OCI-LY3 (cell line): ENCODE measurements around the gene NCF4.

ENCODE experiments used
- EZH2phosphoT487 ChIP-seq: fragments of 200-600 bp; shearing (Covaris generic); IDR thresholded peaks from 2 replicates; pipeline ENCODE4 v1.6.1; 2018; ENCODE audit warnings: antibody characterized with exemption, mixed run types, low read depth
- TF ChIP-seq, protein P1 (sequence below): fragments of 200-600, 300-600 bp; sonication (generic); IDR thresholded peaks from 2 replicates; pipeline ENCODE4 v1.5.1; 2014; ENCODE audit warnings: antibody characterized with exemption, low read length, low read depth

DNA sequence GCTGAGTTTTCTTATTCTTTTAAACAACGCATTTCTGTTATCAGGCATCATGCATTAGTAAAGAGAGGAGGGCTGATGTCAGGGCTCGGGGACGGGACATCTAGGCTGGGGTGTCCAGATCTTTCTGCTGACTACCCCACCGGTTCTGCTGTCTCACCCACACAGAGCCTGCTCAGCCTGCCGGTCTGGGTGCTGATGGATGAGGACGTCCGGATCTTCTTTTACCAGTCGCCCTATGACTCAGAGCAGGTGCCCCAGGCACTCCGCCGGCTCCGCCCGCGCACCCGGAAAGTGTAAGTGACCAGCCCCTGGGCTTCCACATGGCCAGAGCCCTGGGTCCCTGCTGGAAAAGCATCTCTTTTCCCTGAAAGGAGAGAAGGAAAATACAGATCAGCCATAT, 9.4 kb downstream of the NCF4 start:
- TF ChIP-seq, protein P1, sequence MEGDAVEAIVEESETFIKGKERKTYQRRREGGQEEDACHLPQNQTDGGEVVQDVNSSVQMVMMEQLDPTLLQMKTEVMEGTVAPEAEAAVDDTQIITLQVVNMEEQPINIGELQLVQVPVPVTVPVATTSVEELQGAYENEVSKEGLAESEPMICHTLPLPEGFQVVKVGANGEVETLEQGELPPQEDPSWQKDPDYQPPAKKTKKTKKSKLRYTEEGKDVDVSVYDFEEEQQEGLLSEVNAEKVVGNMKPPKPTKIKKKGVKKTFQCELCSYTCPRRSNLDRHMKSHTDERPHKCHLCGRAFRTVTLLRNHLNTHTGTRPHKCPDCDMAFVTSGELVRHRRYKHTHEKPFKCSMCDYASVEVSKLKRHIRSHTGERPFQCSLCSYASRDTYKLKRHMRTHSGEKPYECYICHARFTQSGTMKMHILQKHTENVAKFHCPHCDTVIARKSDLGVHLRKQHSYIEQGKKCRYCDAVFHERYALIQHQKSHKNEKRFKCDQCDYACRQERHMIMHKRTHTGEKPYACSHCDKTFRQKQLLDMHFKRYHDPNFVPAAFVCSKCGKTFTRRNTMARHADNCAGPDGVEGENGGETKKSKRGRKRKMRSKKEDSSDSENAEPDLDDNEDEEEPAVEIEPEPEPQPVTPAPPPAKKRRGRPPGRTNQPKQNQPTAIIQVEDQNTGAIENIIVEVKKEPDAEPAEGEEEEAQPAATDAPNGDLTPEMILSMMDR = no peak
- TF ChIP-seq EZH2phosphoT487 = no peak
